KMS-11 (cell line): ENCODE measurements around the gene DPF3.

Experiments
- H2AFZ ChIP-seq: fragments of 200-600 bp; sonication (generic); 2 replicates; pipeline ENCODE4 v1.6.1; 2016; ENCODE audit warnings: antibody characterized with exemption, mixed run types, low read depth
- H3K27ac ChIP-seq: fragments of 200-600 bp; sonication (generic); 2 replicates; pipeline ENCODE4 v1.6.1; 2016; ENCODE audit warnings: mild to moderate bottlenecking, mixed run types
- H3K27me3 ChIP-seq: fragments of 200-600 bp; sonication (generic); 2 replicates; pipeline ENCODE4 v1.6.1; 2017; ENCODE audit warnings: mild to moderate bottlenecking, low read depth, mixed run types, moderate library complexity; ENCODE audit not compliant: insufficient read depth
- H3K36me3 ChIP-seq: fragments of 200-600 bp; sonication (generic); 2 replicates; pipeline ENCODE4 v1.6.1; 2017; ENCODE audit warnings: mild to moderate bottlenecking, mixed run types; ENCODE audit not compliant: insufficient read depth
- H3K4me1 ChIP-seq: fragments of 200-600 bp; sonication (generic); 2 replicates; pipeline ENCODE4 v1.6.1; 2016; ENCODE audit warnings: mild to moderate bottlenecking, low read depth, mixed run types; ENCODE audit not compliant: poor library complexity, severe bottlenecking
- H3K4me2 ChIP-seq: fragments of 200-600 bp; sonication (generic); 2 replicates; pipeline ENCODE4 v1.7.0; 2016; ENCODE audit warnings: mild to moderate bottlenecking, mixed run types
- H3K4me3 ChIP-seq: fragments of 200-600 bp; sonication (generic); IDR thresholded peaks from 2 replicates; pipeline ENCODE4 v1.6.1; 2017; ENCODE audit warnings: low read depth, low read length, mixed read lengths; ENCODE audit not compliant: insufficient read depth
- H3K79me2 ChIP-seq: fragments of 200-600 bp; sonication (generic); 2 replicates; pipeline ENCODE4 v1.6.1; 2016; ENCODE audit warnings: low read depth, mixed run types; ENCODE audit not compliant: insufficient read depth
- H3K9ac ChIP-seq: fragments of 200-600 bp; sonication (generic); 2 replicates; pipeline ENCODE4 v1.6.1; 2016; ENCODE audit warnings: mild to moderate bottlenecking, mixed run types
- H4K20me1 ChIP-seq: fragments of 200-600 bp; sonication (generic); 2 replicates; pipeline ENCODE4 v1.6.1; 2016; ENCODE audit warnings: mild to moderate bottlenecking, mixed run types; ENCODE audit not compliant: insufficient read depth
- TF ChIP-seq, protein P1 (sequence below): fragments of 200-600 bp; sonication (generic); conservative IDR thresholded peaks from 2 replicates; pipeline ENCODE4 v1.6.1; 2017; ENCODE audit warnings: low read depth, mild to moderate bottlenecking, antibody characterized with exemption, low read length, moderate library complexity, mixed read lengths

Gene DPF3

DNA sequence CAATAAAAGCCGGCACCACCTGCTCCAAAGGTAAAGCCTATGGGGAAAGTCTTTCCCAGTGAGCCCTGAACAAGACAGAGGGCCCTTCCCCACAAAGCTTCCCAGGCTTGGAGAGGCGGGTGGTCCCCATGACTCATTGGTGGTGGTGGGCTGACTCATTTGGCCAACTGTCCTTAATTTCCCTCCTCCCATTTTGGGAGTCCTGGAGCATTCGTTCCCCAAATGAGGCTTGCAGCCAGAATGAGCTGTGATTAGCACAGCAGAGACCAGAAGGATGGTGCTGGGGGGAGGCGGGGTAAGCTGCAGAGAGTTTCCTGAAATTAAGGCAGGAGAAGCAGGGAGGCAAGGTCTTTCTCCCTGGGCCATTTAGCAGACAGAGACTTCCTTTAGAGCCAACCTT lies 241.7 kb downstream of the DPF3 start:
- Histone ChIP-seq H3K4me3 (no peak overlapping the region), H4K20me1 (no peaks in the 10 kb centered on the region), H3K4me1 (no peaks in the 10 kb centered on the region), H3K27me3 (no peaks in the 10 kb centered on the region), H3K4me2 (no peak overlapping the region), H3K9ac (no peak overlapping the region), H3K36me3 (no peaks in the 10 kb centered on the region), H3K27ac (no peak overlapping the region), H3K79me2 (no peaks in the 10 kb centered on the region), H2AFZ (no peak overlapping the region)
- TF ChIP-seq, protein P1, sequence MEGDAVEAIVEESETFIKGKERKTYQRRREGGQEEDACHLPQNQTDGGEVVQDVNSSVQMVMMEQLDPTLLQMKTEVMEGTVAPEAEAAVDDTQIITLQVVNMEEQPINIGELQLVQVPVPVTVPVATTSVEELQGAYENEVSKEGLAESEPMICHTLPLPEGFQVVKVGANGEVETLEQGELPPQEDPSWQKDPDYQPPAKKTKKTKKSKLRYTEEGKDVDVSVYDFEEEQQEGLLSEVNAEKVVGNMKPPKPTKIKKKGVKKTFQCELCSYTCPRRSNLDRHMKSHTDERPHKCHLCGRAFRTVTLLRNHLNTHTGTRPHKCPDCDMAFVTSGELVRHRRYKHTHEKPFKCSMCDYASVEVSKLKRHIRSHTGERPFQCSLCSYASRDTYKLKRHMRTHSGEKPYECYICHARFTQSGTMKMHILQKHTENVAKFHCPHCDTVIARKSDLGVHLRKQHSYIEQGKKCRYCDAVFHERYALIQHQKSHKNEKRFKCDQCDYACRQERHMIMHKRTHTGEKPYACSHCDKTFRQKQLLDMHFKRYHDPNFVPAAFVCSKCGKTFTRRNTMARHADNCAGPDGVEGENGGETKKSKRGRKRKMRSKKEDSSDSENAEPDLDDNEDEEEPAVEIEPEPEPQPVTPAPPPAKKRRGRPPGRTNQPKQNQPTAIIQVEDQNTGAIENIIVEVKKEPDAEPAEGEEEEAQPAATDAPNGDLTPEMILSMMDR, result no peak

DNA sequence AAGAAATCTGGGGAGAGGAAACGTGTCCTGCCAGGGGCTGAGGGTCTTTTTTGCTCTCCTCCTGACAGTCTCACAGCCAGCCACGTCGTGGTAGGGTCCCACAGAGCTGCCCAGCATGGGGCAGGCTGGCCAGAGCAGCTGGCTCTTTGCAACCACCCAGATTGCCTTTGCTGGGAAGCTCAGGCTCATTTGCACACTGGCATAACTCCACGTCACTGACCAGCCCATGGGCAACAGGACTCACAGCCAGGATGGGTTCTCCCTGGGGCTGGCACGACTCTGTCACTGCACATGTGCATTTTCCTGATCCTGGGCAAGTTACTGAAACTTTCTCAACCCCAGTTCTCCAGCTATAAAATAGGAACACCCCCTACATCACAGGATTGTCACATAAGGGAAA lies 242.2 kb downstream of the DPF3 start:
- no peaks in the 10 kb centered on the region for H3K79me2 ChIP-seq
- no peak overlapping the region for H2AFZ ChIP-seq
- no peaks in the 10 kb centered on the region for H3K36me3 ChIP-seq
- no peaks in the 10 kb centered on the region for H4K20me1 ChIP-seq
- H3K4me2 ChIP-seq, result no peak overlapping the region
- no peaks in the 10 kb centered on the region for H3K27me3 ChIP-seq
- H3K9ac ChIP-seq, result no peak overlapping the region
- H3K27ac ChIP-seq, result no peak overlapping the region
- H3K4me3 ChIP-seq, result no peak overlapping the region
- TF ChIP-seq, protein P1, result no peak
- no peaks in the 10 kb centered on the region for H3K4me1 ChIP-seq

DNA sequence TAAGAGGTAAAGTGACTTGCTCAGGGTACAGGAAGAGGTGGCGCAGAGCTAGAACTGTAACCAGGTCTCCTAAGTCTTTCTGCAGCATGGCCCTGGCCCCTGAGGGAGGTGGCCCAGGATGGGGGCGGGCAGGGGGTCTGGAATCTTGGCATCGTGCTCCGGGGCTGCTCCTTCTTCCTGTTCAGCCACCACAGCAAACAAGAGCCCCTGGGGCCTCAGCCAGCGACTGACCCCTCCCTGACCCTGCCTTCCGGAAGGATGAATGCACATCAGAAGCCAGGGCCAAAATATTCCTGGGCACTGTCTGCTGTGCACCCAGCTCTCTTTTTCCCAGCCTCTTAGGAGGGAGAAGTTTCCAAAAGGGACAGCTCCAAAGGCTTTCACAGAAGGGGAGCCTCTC lies 242.8 kb downstream of the DPF3 start:
- no peak overlapping the region for H3K9ac ChIP-seq
- no peaks in the 10 kb centered on the region for H3K27me3 ChIP-seq
- no peak overlapping the region for H3K27ac ChIP-seq
- H2AFZ ChIP-seq, result no peak overlapping the region
- H4K20me1 ChIP-seq, result no peaks in the 10 kb centered on the region
- TF ChIP-seq, protein P1, result no peak
- H3K4me2 ChIP-seq, result no peak overlapping the region
- no peak overlapping the region for H3K4me3 ChIP-seq
- H3K79me2 ChIP-seq, result no peaks in the 10 kb centered on the region
- H3K36me3 ChIP-seq, result no peaks in the 10 kb centered on the region
- H3K4me1 ChIP-seq, result peaks cover 4% of the 10 kb centered on the region

DNA sequence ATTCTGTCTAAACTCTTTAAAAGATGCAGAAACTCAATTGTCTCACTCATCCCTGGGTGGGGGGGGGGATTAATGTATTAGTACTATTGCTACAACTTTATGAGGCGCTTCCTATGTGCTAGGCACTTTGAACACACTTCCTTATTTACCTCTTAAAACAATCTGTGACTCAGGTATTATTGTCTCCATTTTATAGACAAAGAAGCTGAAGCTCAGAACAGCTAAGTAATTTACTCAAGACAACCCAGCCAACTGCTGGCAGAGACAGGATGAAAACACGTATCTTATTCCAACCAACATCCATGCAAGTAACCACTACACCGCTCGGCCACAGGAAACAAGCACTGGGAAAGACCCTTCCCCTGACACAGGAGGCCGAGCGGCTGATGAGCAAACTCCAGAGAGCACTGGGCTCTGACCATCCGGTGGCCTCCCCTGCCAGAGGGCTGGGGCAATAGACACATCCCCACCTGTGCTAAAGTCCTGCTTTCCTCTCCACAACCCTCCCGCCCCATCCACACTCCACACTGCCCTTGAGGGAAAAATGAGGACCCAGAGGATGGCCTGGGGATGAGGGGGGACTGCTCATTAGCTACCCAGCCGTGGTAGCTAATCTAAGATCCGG lies 244.2 kb downstream of the DPF3 start:
- H3K36me3 ChIP-seq, result no peaks in the 10 kb centered on the region
- H3K4me3 ChIP-seq, result no peak overlapping the region
- no peak overlapping the region for H2AFZ ChIP-seq
- no peaks in the 10 kb centered on the region for H3K27me3 ChIP-seq
- H3K9ac ChIP-seq, result no peak overlapping the region
- no peaks in the 10 kb centered on the region for H3K79me2 ChIP-seq
- H4K20me1 ChIP-seq, result no peaks in the 10 kb centered on the region
- no peak overlapping the region for H3K4me2 ChIP-seq
- TF ChIP-seq, protein P1, result no peak
- H3K27ac ChIP-seq, result no peak overlapping the region
- peaks cover 18% of the 10 kb centered on the region for H3K4me1 ChIP-seq
